HG03025 (cell line): ENCODE results near the gene KLHL1.
A peak's percentile ranks its signal among the peaks of the same experiment; 100 is the strongest.

Source experiments
- ATAC-seq: cut with Tn5 transposase; IDR thresholded peaks from one replicate; pipeline ENCODE4 v1.9.1; 2021; ENCODE audit warnings: mild to moderate bottlenecking, moderate library complexity; ENCODE audit not compliant: unreplicated experiment, low FRiP score

Gene KLHL1

GRCh38 chr13:70016116-70016515 lies 92.1 kb downstream of the KLHL1 start:
- ATAC-seq: no peak

- no peak for ATAC-seq
These were observed 93.9 kb downstream of the KLHL1 start for GRCh38 chr13:70014337-70014736.

GRCh38 chr13:69999875-70000274 lies 108.4 kb downstream of the KLHL1 start:
- ATAC-seq: no peak

- no peak for ATAC-seq
These were observed 111.2 kb downstream of the KLHL1 start for GRCh38 chr13:69997061-69997460.

- peak; percentile 75 for ATAC-seq
These were observed 127.5 kb downstream of the KLHL1 start for GRCh38 chr13:69980799-69981198.

- ATAC-seq: no peak
These were observed 132.8 kb downstream of the KLHL1 start for GRCh38 chr13:69975496-69975895.

- ATAC-seq: no peak
These were observed 137.7 kb downstream of the KLHL1 start for GRCh38 chr13:69970520-69970919.

- no peak for ATAC-seq
These were observed 149.2 kb downstream of the KLHL1 start for GRCh38 chr13:69959046-69959445.

GRCh38 chr13:69956839-69957238 lies 151.4 kb downstream of the KLHL1 start:
- no peak for ATAC-seq

- ATAC-seq: no peak
These were observed 151.9 kb downstream of the KLHL1 start for GRCh38 chr13:69956349-69956748.

- no peak for ATAC-seq
These were observed 153.0 kb downstream of the KLHL1 start for GRCh38 chr13:69955271-69955670.

GRCh38 chr13:69951412-69951811 lies 156.8 kb downstream of the KLHL1 start:
- no peak for ATAC-seq

GRCh38 chr13:69950160-69950559 lies 158.1 kb downstream of the KLHL1 start:
- no peak for ATAC-seq

GRCh38 chr13:69948016-69948415 lies 160.2 kb downstream of the KLHL1 start:
- peak; percentile 99 for ATAC-seq

GRCh38 chr13:69947582-69947981 lies 160.7 kb downstream of the KLHL1 start:
- ATAC-seq: peak; percentile 9

- no peak for ATAC-seq
These were observed 161.7 kb downstream of the KLHL1 start for GRCh38 chr13:69946511-69946910.

- peak; percentile 97 for ATAC-seq
These were observed 173.2 kb downstream of the KLHL1 start for GRCh38 chr13:69935043-69935442.

- no peak for ATAC-seq
These were observed 180.0 kb downstream of the KLHL1 start for GRCh38 chr13:69928262-69928661.

GRCh38 chr13:69921156-69921555 lies 187.1 kb downstream of the KLHL1 start:
- ATAC-seq: no peak

- no peak for ATAC-seq
These were observed 195.6 kb downstream of the KLHL1 start for GRCh38 chr13:69912630-69913029.

GRCh38 chr13:69910800-69911199 lies 197.5 kb downstream of the KLHL1 start:
- no peak for ATAC-seq

- ATAC-seq: no peak
These were observed 203.5 kb downstream of the KLHL1 start for GRCh38 chr13:69904784-69905183.

- ATAC-seq: no peak
These were observed 205.2 kb downstream of the KLHL1 start for GRCh38 chr13:69903081-69903480.
